Measurements from ENCODE around the gene STX11.

The STX11 gene

GRCh38 chr6:144143106-144143505 is 7.2 kb upstream of the STX11 start:
- no peak for DNase-seq (ENCODE audit: low spot score)

GRCh38 chr6:144143878-144144277 is 6.4 kb upstream of the STX11 start:
- DNase-seq (ENCODE audit: low spot score) = no peak

GRCh38 chr6:144144996-144145395 is 5.3 kb upstream of the STX11 start:
- no peak for DNase-seq (ENCODE audit: low spot score)

GRCh38 chr6:144145541-144145940 is 4.8 kb upstream of the STX11 start:
- no peak for DNase-seq (ENCODE audit: low spot score)

GRCh38 chr6:144148886-144149285 is 1.4 kb upstream of the STX11 start:
- no peak for DNase-seq (ENCODE audit: low spot score)

- DNase-seq (ENCODE audit: low spot score) = no peak
These were observed 791 bp upstream of the STX11 start for GRCh38 chr6:144149558-144149893.

GRCh38 chr6:144150710-144151657 is 667 bp downstream of the STX11 start:
- DNase-seq (ENCODE audit: low spot score) = peak; percentile 76

GRCh38 chr6:144152334-144152900 is 2.1 kb downstream of the STX11 start:
- DNase-seq (ENCODE audit: low spot score) = no peak

- no peak for DNase-seq (ENCODE audit: low spot score)
These were observed 2.9 kb downstream of the STX11 start for GRCh38 chr6:144153260-144153659.

- no peak for DNase-seq (ENCODE audit: low spot score)
These were observed 3.7 kb downstream of the STX11 start for GRCh38 chr6:144153971-144154370.

GRCh38 chr6:144155529-144155928 is 5.2 kb downstream of the STX11 start:
- DNase-seq (ENCODE audit: low spot score) = no peak

- no peak for DNase-seq (ENCODE audit: low spot score)
These were observed 6.0 kb downstream of the STX11 start for GRCh38 chr6:144156338-144156737.

- DNase-seq (ENCODE audit: low spot score) = no peak
These were observed 6.7 kb downstream of the STX11 start for GRCh38 chr6:144156991-144157390.

GRCh38 chr6:144158133-144158532 is 7.8 kb downstream of the STX11 start:
- no peak for DNase-seq (ENCODE audit: low spot score)

GRCh38 chr6:144159223-144159622 is 8.9 kb downstream of the STX11 start:
- DNase-seq (ENCODE audit: low spot score) = no peak

GRCh38 chr6:144159742-144160141 is 9.4 kb downstream of the STX11 start:
- DNase-seq (ENCODE audit: low spot score) = no peak

- DNase-seq (ENCODE audit: low spot score) = no peak
These were observed 10.2 kb downstream of the STX11 start for GRCh38 chr6:144160431-144161005.

- DNase-seq (ENCODE audit: low spot score) = no peak
These were observed 11.7 kb downstream of the STX11 start for GRCh38 chr6:144161975-144162374.

GRCh38 chr6:144162977-144163376 is 12.7 kb downstream of the STX11 start:
- DNase-seq (ENCODE audit: low spot score) = no peak

GRCh38 chr6:144165784-144166183 is 15.5 kb downstream of the STX11 start:
- DNase-seq (ENCODE audit: low spot score) = no peak

- no peak for DNase-seq (ENCODE audit: low spot score)
These were observed 19.7 kb downstream of the STX11 start for GRCh38 chr6:144170044-144170443.

GRCh38 chr6:144171406-144171805 is 21.1 kb downstream of the STX11 start:
- DNase-seq (ENCODE audit: low spot score) = no peak

GRCh38 chr6:144174006-144174405 is 23.7 kb downstream of the STX11 start:
- DNase-seq (ENCODE audit: low spot score) = no peak
